ENCODE measurements around the gene CD300LB.

GRCh38 chr17:74508156-74508555 is 23.1 kb downstream of the CD300LB start:
- TF ChIP-seq CTCF (IDR thresholded peaks at IDR 0.05) = no peak
- TF ChIP-seq ZFX (IDR thresholded peaks at IDR 0.05; ENCODE audit: borderline replicate concordance) = no peak
